Posterior vena cava (tissue), 2 donors: Measurements from ENCODE around the gene DMRTC2. TPM values are rescaled to one million over a fixed set of nuclear protein-coding genes. Genes with fewer than 3 reads are reported as not detected.
A peak's percentile ranks its signal among the peaks of the same experiment; 100 is the strongest.
"Not testable (repeated sequence)": the region's sequence is repeated elsewhere in the genome, so short reads cannot be mapped to it uniquely, and the experiment has no call there.

ENCODE experiments used
- DNase-seq: peaks from one replicate; pipeline ENCODE4 v3.0.0-alpha.2; 2020; ENCODE audit warnings: low spot score
- intact Hi-C, 2 donors: fragments of 100-400 bp; cut with DNase I; formaldehyde crosslinking; loops; one replicate each; pipeline versions ENCODE4 v1.14.1 to v1.14.2; 2022 to 2023
- total RNA-seq, 2 donors: library from RNA; stranded (reverse); fragmentation: NEBNext Ultra II Directional; extraction: Animal tissue kit (Norgen Biotek cat#: 25700); gene quantifications; one replicate each; pipeline ENCODE4 v1.2.1, GENCODE V29; 2021
- donor health status: DM: yes; HTN: yes; CAD: no.
- donor health status: DM: yes; HTN: yes; CAD: no.

Gene DMRTC2
- total RNA-seq, 2 donors from 2014 or later = not detected

- no peak for DNase-seq
- intact Hi-C loops = no loop called here
Observed at GRCh38 chr19:41868120-41868988, 23.5 kb downstream of the DMRTC2 start.

GRCh38 chr19:41868989-41869300 lies 24.1 kb downstream of the DMRTC2 start:
- DNase-seq = no peak
- intact Hi-C loops = no loop called here

GRCh38 chr19:41869374-41869955 lies 24.6 kb downstream of the DMRTC2 start:
- intact Hi-C loops = no loop called here

GRCh38 chr19:41870401-41870873 lies 25.6 kb downstream of the DMRTC2 start:
- intact Hi-C loops = no loop called here
- no peak for DNase-seq

More at GRCh38 chr19:41869374-41869955, 24.6 kb downstream of the DMRTC2 start:
- DNase-seq = no peak

GRCh38 chr19:41871573-41872383 lies 26.9 kb downstream of the DMRTC2 start:
- intact Hi-C loops = no loop called here
- DNase-seq = no peak

- DNase-seq = no peak
- intact Hi-C loops = no loop called here
Observed at GRCh38 chr19:41872384-41872774, 27.5 kb downstream of the DMRTC2 start.

- peak; percentile 88 for DNase-seq
- intact Hi-C loops = no loop called here
Observed at GRCh38 chr19:41872775-41873647, 28.2 kb downstream of the DMRTC2 start.

GRCh38 chr19:41875973-41876372 lies 31.1 kb downstream of the DMRTC2 start:
- intact Hi-C loops, DNase-seq: not testable (repeated sequence)

GRCh38 chr19:41876847-41877832 lies 32.3 kb downstream of the DMRTC2 start, which contains the start of gene CD79A:
TSS of gene CD79A (plus strand) at chr19:41877279. CDS start at chr19:41877305, 26 bp downstream.
- intact Hi-C loops = no loop called here
- DNase-seq = no peak

GRCh38 chr19:41877916-41878905 lies 33.4 kb downstream of the DMRTC2 start:
- intact Hi-C loops = no loop called here
- no peak for DNase-seq

- intact Hi-C loops = no loop called here
- no peak for DNase-seq
Observed at GRCh38 chr19:41879080-41879479, 34.2 kb downstream of the DMRTC2 start.

GRCh38 chr19:41879670-41880328 lies 35.0 kb downstream of the DMRTC2 start:
- DNase-seq = no peak
- intact Hi-C loops = no loop called here

- intact Hi-C loops = no loop called here
- DNase-seq = no peak
Observed at GRCh38 chr19:41880329-41880708, 35.5 kb downstream of the DMRTC2 start.

- intact Hi-C loops = no loop called here
- peak; percentile 92 for DNase-seq
Observed at GRCh38 chr19:41882568-41883462, 38.0 kb downstream of the DMRTC2 start, which contains the start of gene ARHGEF1. TSS of gene ARHGEF1 (plus strand) at chr19:41883184. CDS start at chr19:41888083, 4,899 bp downstream.

- intact Hi-C loops = no loop called here
Observed at GRCh38 chr19:41883463-41883820, 38.6 kb downstream of the DMRTC2 start.

More at GRCh38 chr19:41883463-41883820, 38.6 kb downstream of the DMRTC2 start:
- DNase-seq = no peak
